Measurements from ENCODE around the gene BCAS1. TPM values are rescaled to one million over a fixed set of nuclear protein-coding genes. Genes with fewer than 3 reads are reported as not detected.
A peak's percentile ranks its signal among the peaks of the same experiment; 100 is the strongest.

The BCAS1 gene
- total RNA-seq, 1 experiment from 2014 or later = 0.11 TPM

DNA sequence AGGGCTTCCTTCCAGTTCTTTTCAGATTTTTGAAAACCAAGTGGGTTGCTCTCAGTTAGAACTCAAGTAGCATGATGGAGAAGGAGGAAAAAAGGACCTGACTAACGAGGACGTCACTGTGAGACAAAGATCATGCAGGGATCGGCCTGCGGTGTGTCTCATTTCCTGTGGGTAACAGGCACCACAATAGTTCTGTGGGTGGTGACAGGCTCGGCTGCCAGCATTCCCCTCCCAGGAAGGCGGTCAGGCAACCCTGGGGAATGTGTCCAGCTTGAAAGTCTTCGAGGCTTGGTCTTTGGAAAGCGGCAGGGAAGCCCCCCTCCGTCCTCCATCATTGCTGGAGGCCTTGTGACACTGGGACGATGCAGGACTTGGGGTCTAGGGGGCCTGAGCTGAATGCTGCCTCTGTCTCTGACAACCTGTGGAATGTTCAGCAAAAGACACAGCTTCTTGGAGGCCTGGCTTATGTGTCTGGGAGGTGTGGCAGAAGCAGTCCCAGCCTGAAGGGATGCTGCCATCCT is 121.0 kb downstream of the BCAS1 start:
- DNase-seq = no peak
- no peak overlapping the region for H3K9ac ChIP-seq (ENCODE audit: low read length)
- H3K9me2 ChIP-seq (replicated peaks; ENCODE audit: insufficient read depth, low read length) = no peaks in the 10 kb centered on the region
- peaks cover 10% of the 10 kb centered on the region; the same call in 1 of the 2 replicates for H3K9me3 ChIP-seq (ENCODE audit: low read length)
- no peaks in the 10 kb centered on the region for H3K79me2 ChIP-seq (ENCODE audit: low read length)
- H3K4me1 ChIP-seq (ENCODE audit: low read length) = no peaks in the 10 kb centered on the region
- H3K27ac ChIP-seq (ENCODE audit: low read length) = no peak overlapping the region
- no peaks in the 10 kb centered on the region for H4K20me1 ChIP-seq (ENCODE audit: insufficient read depth, low read depth, low read length)
- H2AFZ ChIP-seq (ENCODE audit: low read length) = no peak overlapping the region
- H3K4me2 ChIP-seq (ENCODE audit: low read depth, low read length, poor library complexity, severe bottlenecking) = no peak overlapping the region
- H3K36me3 ChIP-seq (ENCODE audit: insufficient read depth, low read length) = no peaks in the 10 kb centered on the region
- no peaks in the 10 kb centered on the region for H3K27me3 ChIP-seq (ENCODE audit: low read length)
- no peak overlapping the region for H3K4me3 ChIP-seq (ENCODE audit: low read length)

DNA sequence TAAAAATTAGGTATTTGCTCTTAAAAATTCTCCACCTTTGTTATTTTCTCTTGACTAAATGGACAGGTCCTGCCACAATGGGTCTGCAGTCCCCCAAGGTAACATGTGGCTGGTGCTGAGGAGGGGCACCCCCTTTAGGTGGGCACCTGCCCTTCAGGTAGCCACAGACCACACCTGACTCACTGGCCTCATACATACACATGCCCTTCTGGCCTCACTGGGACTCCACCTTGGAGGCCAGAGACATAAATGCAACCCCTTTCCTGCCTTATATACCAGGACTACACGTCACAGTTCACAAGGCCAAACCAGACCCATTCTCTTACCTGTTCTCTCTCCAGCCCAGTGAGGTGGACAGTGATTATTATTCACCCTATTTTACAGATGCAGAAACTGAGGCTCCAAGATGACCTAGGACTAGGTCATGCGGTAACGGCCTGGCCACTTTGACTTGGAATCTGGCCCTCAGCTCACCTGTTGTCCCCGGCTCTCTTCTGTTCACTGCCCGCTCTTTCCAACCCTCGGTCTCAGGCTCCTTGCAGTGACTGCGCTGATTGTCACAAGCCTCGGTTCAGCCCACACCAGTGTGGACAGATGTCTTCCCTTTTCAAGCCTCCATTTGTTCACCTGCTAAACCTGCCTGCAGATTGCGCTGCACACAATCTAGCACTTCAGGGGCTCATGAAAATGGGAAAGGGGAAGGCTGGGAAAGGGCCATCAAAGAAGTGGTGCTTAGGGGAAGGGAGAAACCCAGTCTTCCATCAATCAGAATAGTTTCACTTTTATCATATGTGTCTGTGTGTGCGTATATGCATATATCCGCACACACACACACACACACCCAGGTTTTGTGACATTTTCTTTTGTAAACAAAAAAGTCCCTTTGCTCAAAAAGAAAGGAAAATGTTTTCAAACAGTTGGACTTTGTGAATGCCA is 121.7 kb downstream of the BCAS1 start:
- H3K4me2 ChIP-seq (ENCODE audit: low read depth, low read length, poor library complexity, severe bottlenecking) = no peak overlapping the region
- no peak overlapping the region for H3K9ac ChIP-seq (ENCODE audit: low read length)
- H3K79me2 ChIP-seq (ENCODE audit: low read length) = no peaks in the 10 kb centered on the region
- H2AFZ ChIP-seq (ENCODE audit: low read length) = no peak overlapping the region
- H3K27ac ChIP-seq (ENCODE audit: low read length) = no peak overlapping the region
- H4K20me1 ChIP-seq (ENCODE audit: insufficient read depth, low read depth, low read length) = no peaks in the 10 kb centered on the region
- no peaks in the 10 kb centered on the region for H3K36me3 ChIP-seq (ENCODE audit: insufficient read depth, low read length)
- no peak overlapping the region for H3K4me3 ChIP-seq (ENCODE audit: low read length)
- peaks cover 10% of the 10 kb centered on the region; the same call in 1 of the 2 replicates for H3K9me3 ChIP-seq (ENCODE audit: low read length)
- H3K9me2 ChIP-seq (replicated peaks; ENCODE audit: insufficient read depth, low read length) = no peaks in the 10 kb centered on the region
- H3K27me3 ChIP-seq (ENCODE audit: low read length) = no peaks in the 10 kb centered on the region
- DNase-seq = no peak
- no peaks in the 10 kb centered on the region for H3K4me1 ChIP-seq (ENCODE audit: low read length)

DNA sequence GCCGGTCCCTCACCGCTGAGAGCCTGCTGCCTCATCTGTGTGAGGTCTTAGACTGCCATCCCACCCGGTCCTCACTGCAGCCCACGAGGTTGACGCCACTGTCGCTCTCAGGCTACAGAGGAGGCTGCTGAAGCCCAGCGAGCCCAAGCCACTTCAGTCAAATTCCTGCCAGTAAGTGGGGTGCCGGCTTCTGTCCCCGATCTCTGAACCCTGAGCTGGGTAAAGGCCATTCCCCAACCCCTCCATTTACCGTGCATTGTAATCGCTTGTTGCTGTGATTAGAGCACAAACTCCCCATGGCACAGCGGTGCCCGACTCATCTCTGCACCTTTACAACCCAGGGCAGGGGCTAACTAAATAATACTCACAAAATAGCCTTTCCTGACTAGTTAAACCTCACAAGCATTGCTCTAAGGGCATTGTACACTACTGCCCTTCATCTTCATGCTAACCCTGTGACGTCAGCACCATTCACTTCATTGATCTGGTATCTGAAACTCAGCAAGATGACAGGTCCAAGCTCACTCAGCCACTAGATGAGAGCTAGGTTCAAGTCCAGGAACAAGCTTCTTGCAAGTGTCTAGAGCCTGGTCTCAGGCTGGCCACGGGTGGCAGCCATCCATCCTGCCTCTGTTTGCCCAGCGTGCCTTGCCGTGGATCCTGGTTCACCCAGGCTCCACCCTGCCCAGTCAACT is 122.7 kb downstream of the BCAS1 start:
- no peak overlapping the region for H3K9ac ChIP-seq (ENCODE audit: low read length)
- H3K4me3 ChIP-seq (ENCODE audit: low read length) = no peak overlapping the region
- H3K27me3 ChIP-seq (ENCODE audit: low read length) = no peaks in the 10 kb centered on the region
- DNase-seq = no peak
- no peaks in the 10 kb centered on the region for H3K36me3 ChIP-seq (ENCODE audit: insufficient read depth, low read length)
- H3K4me2 ChIP-seq (ENCODE audit: low read depth, low read length, poor library complexity, severe bottlenecking) = no peak overlapping the region
- no peak overlapping the region for H3K27ac ChIP-seq (ENCODE audit: low read length)
- no peaks in the 10 kb centered on the region for H3K9me2 ChIP-seq (replicated peaks; ENCODE audit: insufficient read depth, low read length)
- H3K79me2 ChIP-seq (ENCODE audit: low read length) = no peaks in the 10 kb centered on the region
- H3K4me1 ChIP-seq (ENCODE audit: low read length) = no peaks in the 10 kb centered on the region
- peaks cover 3% of the 10 kb centered on the region; the same call in 1 of the 2 replicates for H3K9me3 ChIP-seq (ENCODE audit: low read length)
- H2AFZ ChIP-seq (ENCODE audit: low read length) = no peak overlapping the region
- no peaks in the 10 kb centered on the region for H4K20me1 ChIP-seq (ENCODE audit: insufficient read depth, low read depth, low read length)

DNA sequence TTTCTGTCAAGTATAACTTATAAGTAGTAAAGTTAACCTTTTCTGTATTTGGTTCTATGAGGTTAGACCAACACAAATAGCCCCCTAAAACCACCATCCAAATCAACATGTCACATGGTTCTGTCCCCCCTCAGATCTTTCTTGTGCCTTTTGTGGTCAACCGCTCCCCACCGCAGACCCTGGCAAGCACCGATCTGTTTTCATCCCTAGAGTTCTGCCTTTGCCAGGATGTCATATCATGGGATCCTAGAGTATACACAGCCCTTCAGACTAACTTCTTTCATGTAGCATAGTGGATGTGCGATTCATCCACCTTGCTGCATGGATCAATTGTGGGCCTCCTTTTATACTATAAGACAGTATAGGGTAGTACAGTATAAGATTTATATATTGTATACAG is 124.3 kb downstream of the BCAS1 start:
- no peaks in the 10 kb centered on the region for H4K20me1 ChIP-seq (ENCODE audit: insufficient read depth, low read depth, low read length)
- H3K9ac ChIP-seq (ENCODE audit: low read length) = no peak overlapping the region
- no peaks in the 10 kb centered on the region for H3K27me3 ChIP-seq (ENCODE audit: low read length)
- H3K4me2 ChIP-seq (ENCODE audit: low read depth, low read length, poor library complexity, severe bottlenecking) = no peak overlapping the region
- H3K79me2 ChIP-seq (ENCODE audit: low read length) = no peaks in the 10 kb centered on the region
- H3K4me3 ChIP-seq (ENCODE audit: low read length) = no peak overlapping the region
- H3K27ac ChIP-seq (ENCODE audit: low read length) = no peak overlapping the region
- H3K36me3 ChIP-seq (ENCODE audit: insufficient read depth, low read length) = no peaks in the 10 kb centered on the region
- no peaks in the 10 kb centered on the region for H3K9me3 ChIP-seq (ENCODE audit: low read length)
- peaks cover under 1% of the 10 kb centered on the region; the same call in 1 of the 2 replicates for H3K4me1 ChIP-seq (ENCODE audit: low read length)
- no peak for DNase-seq
- no peak overlapping the region for H2AFZ ChIP-seq (ENCODE audit: low read length)
- H3K9me2 ChIP-seq (replicated peaks; ENCODE audit: insufficient read depth, low read length) = no peaks in the 10 kb centered on the region

DNA sequence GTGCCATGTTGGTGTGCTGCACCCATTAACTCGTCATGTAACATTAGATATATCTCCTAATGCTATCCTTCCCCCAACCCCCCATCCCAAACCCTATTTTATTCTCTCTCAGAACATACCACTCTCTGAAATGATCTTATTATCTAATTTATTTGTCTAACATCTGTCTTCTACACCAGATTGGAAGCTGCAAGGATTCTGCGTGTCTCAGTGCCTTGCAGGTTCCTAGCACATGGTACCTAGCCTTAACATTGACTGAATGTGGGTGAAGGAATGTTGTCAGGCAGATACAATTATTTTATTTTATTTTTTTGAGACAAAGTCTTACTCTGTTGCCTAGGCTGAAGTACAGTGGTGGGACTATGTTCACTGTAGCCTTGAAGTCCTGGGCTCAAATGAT is 124.9 kb downstream of the BCAS1 start:
- Histone ChIP-seq H3K4me2 (ENCODE audit: low read depth, low read length, poor library complexity, severe bottlenecking) (no peak overlapping the region), H3K9ac (ENCODE audit: low read length) (no peak overlapping the region), H3K9me2 (replicated peaks; ENCODE audit: insufficient read depth, low read length) (no peaks in the 10 kb centered on the region), H3K4me3 (ENCODE audit: low read length) (no peak overlapping the region), H3K79me2 (ENCODE audit: low read length) (no peaks in the 10 kb centered on the region), H3K27me3 (ENCODE audit: low read length) (no peaks in the 10 kb centered on the region), H3K9me3 (ENCODE audit: low read length) (no peaks in the 10 kb centered on the region), H2AFZ (ENCODE audit: low read length) (no peak overlapping the region), H4K20me1 (ENCODE audit: insufficient read depth, low read depth, low read length) (no peaks in the 10 kb centered on the region), H3K36me3 (ENCODE audit: insufficient read depth, low read length) (no peaks in the 10 kb centered on the region), H3K4me1 (ENCODE audit: low read length) (peaks cover 7% of the 10 kb centered on the region; the same call in 1 of the 2 replicates), H3K27ac (ENCODE audit: low read length) (no peak overlapping the region)
- no peak for DNase-seq

DNA sequence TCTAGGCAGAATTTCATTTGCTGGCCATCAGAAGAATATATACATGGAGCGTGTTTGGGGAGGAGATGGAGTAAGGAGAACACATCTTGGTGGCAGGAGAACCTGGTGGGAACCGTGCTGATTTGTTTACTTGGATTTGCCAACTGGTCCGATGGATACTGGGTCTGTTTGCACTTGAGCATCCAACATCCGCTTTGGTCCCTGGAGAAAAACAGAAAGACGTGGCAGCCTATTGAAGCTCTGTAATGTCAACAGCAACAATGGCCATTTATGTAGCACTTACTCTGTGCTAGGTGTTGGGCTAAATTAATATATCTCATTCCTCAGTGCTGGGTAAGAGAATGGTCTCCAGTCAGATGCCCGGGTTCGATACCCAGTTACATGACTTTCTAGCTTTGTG is 125.6 kb downstream of the BCAS1 start:
- Histone ChIP-seq H3K9me3 (ENCODE audit: low read length) (no peaks in the 10 kb centered on the region), H3K4me1 (ENCODE audit: low read length) (peaks cover 11% of the 10 kb centered on the region; the same call in 1 of the 2 replicates), H3K4me2 (ENCODE audit: low read depth, low read length, poor library complexity, severe bottlenecking) (no peak overlapping the region), H3K79me2 (ENCODE audit: low read length) (no peaks in the 10 kb centered on the region), H3K27ac (ENCODE audit: low read length) (no peak overlapping the region), H3K27me3 (ENCODE audit: low read length) (no peaks in the 10 kb centered on the region), H2AFZ (ENCODE audit: low read length) (no peak overlapping the region), H3K4me3 (ENCODE audit: low read length) (no peak overlapping the region), H4K20me1 (ENCODE audit: insufficient read depth, low read depth, low read length) (no peaks in the 10 kb centered on the region), H3K9me2 (replicated peaks; ENCODE audit: insufficient read depth, low read length) (no peaks in the 10 kb centered on the region), H3K36me3 (ENCODE audit: insufficient read depth, low read length) (no peaks in the 10 kb centered on the region), H3K9ac (ENCODE audit: low read length) (no peak overlapping the region)
- DNase-seq = no peak

DNA sequence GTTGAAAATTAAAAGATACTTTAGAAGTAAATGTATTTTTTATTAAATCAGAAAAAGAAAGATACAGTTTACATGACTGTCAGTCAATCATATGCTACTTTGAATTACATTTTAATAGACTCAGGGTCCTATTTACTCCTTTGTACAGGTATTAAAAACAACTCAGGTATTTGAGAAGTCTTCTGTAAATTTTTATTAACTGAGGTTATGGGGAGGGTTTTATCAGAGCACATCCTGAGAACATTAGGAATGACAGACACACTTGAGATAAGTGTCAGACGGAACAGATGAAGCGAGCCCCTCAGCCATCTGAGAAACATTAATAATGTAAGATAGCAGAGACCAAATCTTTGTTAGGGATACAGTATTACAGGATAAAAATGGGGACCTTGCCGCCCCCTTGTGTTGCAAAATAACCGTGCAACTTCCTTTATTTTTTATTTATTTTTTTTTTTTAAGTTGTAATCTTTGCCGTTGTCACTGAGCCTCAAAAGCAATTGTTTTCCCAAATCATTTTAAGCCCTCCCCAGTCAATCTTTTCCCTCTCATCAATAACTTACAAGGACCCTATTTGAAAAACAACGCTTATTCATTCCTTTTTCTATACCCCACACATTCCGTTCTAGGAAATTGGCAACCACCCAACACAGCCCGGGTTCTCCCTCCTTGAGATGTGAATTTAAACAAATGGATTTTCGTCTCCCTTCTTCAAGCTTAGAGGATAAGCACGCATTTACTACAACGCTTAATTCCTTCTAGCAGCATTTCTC is 126.7 kb downstream of the BCAS1 start:
- Histone ChIP-seq H2AFZ (ENCODE audit: low read length) (no peak overlapping the region), H3K9me2 (replicated peaks; ENCODE audit: insufficient read depth, low read length) (no peaks in the 10 kb centered on the region), H4K20me1 (ENCODE audit: insufficient read depth, low read depth, low read length) (no peaks in the 10 kb centered on the region), H3K27ac (ENCODE audit: low read length) (no peak overlapping the region), H3K9ac (ENCODE audit: low read length) (no peak overlapping the region), H3K4me1 (ENCODE audit: low read length) (peaks cover 11% of the 10 kb centered on the region; the same call in 1 of the 2 replicates), H3K36me3 (ENCODE audit: insufficient read depth, low read length) (no peaks in the 10 kb centered on the region), H3K4me3 (ENCODE audit: low read length) (no peak overlapping the region), H3K9me3 (ENCODE audit: low read length) (no peaks in the 10 kb centered on the region), H3K27me3 (ENCODE audit: low read length) (no peaks in the 10 kb centered on the region), H3K4me2 (ENCODE audit: low read depth, low read length, poor library complexity, severe bottlenecking) (no peak overlapping the region), H3K79me2 (ENCODE audit: low read length) (no peaks in the 10 kb centered on the region)
- peak; percentile 57 for DNase-seq

Measured in Karpas-422 (cell line).